Astrocyte of the spinal cord (primary cell): ENCODE data around the gene PIEZO2.

Source experiments
- DNase-seq: peaks from one replicate; pipeline ENCODE4 v3.0.0; 2011; ENCODE audit warnings: low read depth, low spot score
- H3K4me3 ChIP-seq: 2 replicates; pipeline ENCODE4 v1.5.1; 2011; ENCODE audit warnings: low read depth, mild to moderate bottlenecking, low read length, moderate library complexity
- CTCF ChIP-seq: IDR thresholded peaks from 2 replicates; pipeline ENCODE4 v1.5.1; 2012; ENCODE audit warnings: low read depth, mild to moderate bottlenecking, low read length, inconsistent platforms
- in situ Hi-C: cut with HindIII; loops from 2 replicates; pipeline ENCODE4 v1.10.0; 2017; ENCODE audit warnings: low sequenced_read_pairs

Gene PIEZO2

GRCh38 chr18:10895976-10896375, 253.4 kb downstream of the PIEZO2 start:
- in situ Hi-C loops, result no loop called here
- no peak for DNase-seq
- H3K4me3 ChIP-seq, result no peak overlapping the region
- no peak for TF ChIP-seq CTCF

GRCh38 chr18:10894501-10894900, 254.9 kb downstream of the PIEZO2 start:
- in situ Hi-C loops, result no loop called here
- no peak for TF ChIP-seq CTCF

GRCh38 chr18:10893761-10894160, 255.6 kb downstream of the PIEZO2 start:
- TF ChIP-seq CTCF, result no peak
- no peak overlapping the region for H3K4me3 ChIP-seq
- DNase-seq, result no peak
- in situ Hi-C loops, result no loop called here

More at GRCh38 chr18:10894501-10894900, 254.9 kb downstream of the PIEZO2 start:
- DNase-seq, result no peak
- H3K4me3 ChIP-seq, result no peak overlapping the region

GRCh38 chr18:10893196-10893595, 256.2 kb downstream of the PIEZO2 start:
- no peak for TF ChIP-seq CTCF
- no peak for DNase-seq
- in situ Hi-C loops, result no loop called here
- H3K4me3 ChIP-seq, result no peak overlapping the region

GRCh38 chr18:10892786-10893185, 256.6 kb downstream of the PIEZO2 start:
- TF ChIP-seq CTCF, result no peak
- no peak for DNase-seq
- in situ Hi-C loops, result no loop called here
- H3K4me3 ChIP-seq, result no peak overlapping the region

- H3K4me3 ChIP-seq, result no peak overlapping the region
- no peak for TF ChIP-seq CTCF
- in situ Hi-C loops, result no loop called here
- DNase-seq, result no peak
Observed at GRCh38 chr18:10890022-10890421, 259.3 kb downstream of the PIEZO2 start.

- in situ Hi-C loops, result no loop called here
- no peak overlapping the region for H3K4me3 ChIP-seq
- no peak for TF ChIP-seq CTCF
- no peak for DNase-seq
Observed at GRCh38 chr18:10878703-10879102, 270.7 kb downstream of the PIEZO2 start.
